IMR-90 (cell line): ENCODE results near the gene PDF.

ENCODE experiments used
- CEBPB ChIP-seq: IDR thresholded peaks from 2 replicates; pipeline ENCODE4 v1.6.1; 2012; ENCODE audit warnings: low read depth, low read length, improper control_type of control experiment
- CHD1 ChIP-seq: IDR thresholded peaks from 2 replicates; pipeline ENCODE4 v1.6.1; 2012; ENCODE audit warnings: low read depth, low read length, improper control_type of control experiment
- FOS ChIP-seq: fragments of 150-350 bp; IDR thresholded peaks from 2 replicates; pipeline ENCODE4 v1.6.1; 2016; ENCODE audit warnings: low read depth, low read length
- MAFK ChIP-seq: IDR thresholded peaks from 2 replicates; pipeline ENCODE4 v1.6.1; 2012; ENCODE audit warnings: low read depth, low read length, improper control_type of control experiment
- MAZ ChIP-seq: IDR thresholded peaks from 2 replicates; pipeline ENCODE4 v1.6.1; 2012; ENCODE audit warnings: low read depth, mild to moderate bottlenecking, low read length, improper control_type of control experiment, moderate library complexity, borderline replicate concordance
- MXI1 ChIP-seq: IDR thresholded peaks from 2 replicates; pipeline ENCODE4 v1.6.1; 2012; ENCODE audit warnings: low read depth, mild to moderate bottlenecking, low read length, moderate library complexity, borderline replicate concordance
- NFE2L2 ChIP-seq: fragments of 150-350 bp; IDR thresholded peaks from 2 replicates; pipeline ENCODE4 v1.6.1; 2016; ENCODE audit warnings: low read depth, mild to moderate bottlenecking, low read length
- POLR2A ChIP-seq: IDR thresholded peaks from 2 replicates; pipeline ENCODE4 v1.6.1; 2012; ENCODE audit warnings: mild to moderate bottlenecking, low read depth, low read length
- RAD21 ChIP-seq: IDR thresholded peaks from 2 replicates; pipeline ENCODE4 v1.6.1; 2012; ENCODE audit warnings: low read length, improper control_type of control experiment
- RFX5 ChIP-seq: IDR thresholded peaks from 2 replicates; pipeline ENCODE4 v1.8.0; 2012; ENCODE audit warnings: low read depth, mild to moderate bottlenecking, low read length, moderate library complexity
- SMC3 ChIP-seq: fragments of 150-350 bp; IDR thresholded peaks from 2 replicates; pipeline ENCODE4 v1.6.1; 2016; ENCODE audit warnings: low read depth, mild to moderate bottlenecking, antibody characterized with exemption, low read length, moderate library complexity
- USF2 ChIP-seq: fragments of 150-350 bp; IDR thresholded peaks from 2 replicates; pipeline ENCODE4 v1.6.1; 2017; ENCODE audit warnings: mild to moderate bottlenecking, antibody characterized with exemption, low read length, low read depth
- TF ChIP-seq, protein P1 (sequence below): conservative IDR thresholded peaks from 2 replicates; pipeline ENCODE4 v1.5.1; 2012; ENCODE audit warnings: mild to moderate bottlenecking, low read depth, low read length, improper control_type of control experiment

DNA sequence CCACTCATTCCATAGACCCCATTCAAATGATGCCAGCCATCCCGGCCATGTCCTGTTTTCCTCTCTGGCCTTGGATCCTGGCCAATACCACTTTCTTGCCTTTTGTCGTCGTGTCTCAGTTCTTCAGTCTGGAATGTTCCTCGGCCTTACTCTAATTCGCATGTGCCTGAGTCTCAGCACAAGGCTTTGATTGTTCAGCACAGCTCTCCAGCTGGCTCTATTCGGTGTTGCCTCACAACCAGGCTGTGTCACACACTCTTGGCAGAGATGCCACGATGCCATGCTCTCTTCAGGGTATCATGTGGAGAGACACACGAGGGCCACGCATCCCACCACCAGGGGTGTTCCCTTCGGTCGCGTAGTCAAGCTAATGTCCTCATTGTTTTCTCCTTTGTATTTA is 21.1 kb downstream of the PDF start:
- TF ChIP-seq, protein P1, sequence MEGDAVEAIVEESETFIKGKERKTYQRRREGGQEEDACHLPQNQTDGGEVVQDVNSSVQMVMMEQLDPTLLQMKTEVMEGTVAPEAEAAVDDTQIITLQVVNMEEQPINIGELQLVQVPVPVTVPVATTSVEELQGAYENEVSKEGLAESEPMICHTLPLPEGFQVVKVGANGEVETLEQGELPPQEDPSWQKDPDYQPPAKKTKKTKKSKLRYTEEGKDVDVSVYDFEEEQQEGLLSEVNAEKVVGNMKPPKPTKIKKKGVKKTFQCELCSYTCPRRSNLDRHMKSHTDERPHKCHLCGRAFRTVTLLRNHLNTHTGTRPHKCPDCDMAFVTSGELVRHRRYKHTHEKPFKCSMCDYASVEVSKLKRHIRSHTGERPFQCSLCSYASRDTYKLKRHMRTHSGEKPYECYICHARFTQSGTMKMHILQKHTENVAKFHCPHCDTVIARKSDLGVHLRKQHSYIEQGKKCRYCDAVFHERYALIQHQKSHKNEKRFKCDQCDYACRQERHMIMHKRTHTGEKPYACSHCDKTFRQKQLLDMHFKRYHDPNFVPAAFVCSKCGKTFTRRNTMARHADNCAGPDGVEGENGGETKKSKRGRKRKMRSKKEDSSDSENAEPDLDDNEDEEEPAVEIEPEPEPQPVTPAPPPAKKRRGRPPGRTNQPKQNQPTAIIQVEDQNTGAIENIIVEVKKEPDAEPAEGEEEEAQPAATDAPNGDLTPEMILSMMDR = no peak
- no peak for TF ChIP-seq POLR2A
- no peak for TF ChIP-seq USF2
- no peak for TF ChIP-seq RFX5
- TF ChIP-seq CEBPB = no peak
- no peak for TF ChIP-seq NFE2L2
- TF ChIP-seq RAD21 = no peak
- TF ChIP-seq MAZ = no peak
- no peak for TF ChIP-seq CHD1
- no peak for TF ChIP-seq MAFK
- TF ChIP-seq SMC3 = no peak
- no peak for TF ChIP-seq MXI1
- TF ChIP-seq FOS = no peak
